ENCODE measurements around the gene RACK1. TPM values are rescaled to one million over a fixed set of nuclear protein-coding genes. Genes with fewer than 3 reads are reported as not detected.

Gene RACK1
- total and polyA plus RNA-seq, 2 of the 13 experiments (the other 11 are each of a cell fraction or from before 2014, with no cell fraction given): 2,514 to 6,141 TPM

- H3K79me2 ChIP-seq (ENCODE audit: insufficient read depth, low read length): no peaks in the 10 kb centered on the region
- peak overlapping the region; percentile 63; the same call in 1 of the 2 replicates for H3K9ac ChIP-seq (ENCODE audit: insufficient read depth, low read depth, low read length)
- DNase-seq (ENCODE audit: low spot score) (no peak), FAIRE-seq (no peak), ATAC-seq (peak; percentile 7; the same call in 1 of the 3 replicates)
- H3K4me2 ChIP-seq (ENCODE audit: low read depth, low read length): peak overlapping the region; percentile 92
- no TSS peak for BruUV-seq (replicated peaks)
- H3K9me3 ChIP-seq (ENCODE audit: low read length): no peaks in the 10 kb centered on the region
- H3K36me3 ChIP-seq (replicated peaks in 1 of 2; ENCODE audit: control insufficient read depth in 1 of 2, insufficient read depth in 2 of 2, low read length in 2 of 2): no peaks in the 10 kb centered on the region
- intact Hi-C loops (cut with micrococcal nuclease; ENCODE audit: unreplicated experiment): loop anchor here (1.0 kb wide), 1 partner anchor 9 kb away; no protein-coding TSS in a partner anchor
- H3K4me1 ChIP-seq (ENCODE audit: insufficient read depth, low read length): peaks cover 42% of the 10 kb centered on the region
- POLR2A ChIA-PET: interaction anchor here (2.2 to 7.2 kb wide), 3 partner anchors 15 to 54 kb away, joined by 13 to 104 read pairs (median 20); partner anchors contain the start of genes RACK1, TRIM41 and TRIM7
- peak overlapping the region; percentile 3 for H2AFZ ChIP-seq (ENCODE audit: low read length)
- H3K27ac ChIP-seq (ENCODE audit: extremely low read length, insufficient read depth, low read length): no peak overlapping the region
- in situ Hi-C loops (cut with HindIII; ENCODE audit: extremely low pct_ligation_motif_present, low pct_unique_long_range_greater_than_20kb): loop anchor here (5.0 kb wide), 1 partner anchor 33 kb away; the partner anchor contains the start of gene TRIM41
- CTCF ChIA-PET (ENCODE audit: low intra/inter-chr PET ratio, low total read pairs): no interaction called here
- H3K4me3 ChIP-seq (replicated peaks in 1 of 3; ENCODE audit: insufficient read depth in 1 of 3, low read depth in 2 of 3, low read length in 3 of 3): peak overlapping the region; percentile 79 to 93 (median 81)
- H4K20me1 ChIP-seq (ENCODE audit: insufficient read depth, low read length): no peaks in the 10 kb centered on the region
- WGBS (ENCODE audit: low lambda C conversion rate): 2% methylated on average over 22 of the region's 41 CpGs
- H3K27me3 ChIP-seq (ENCODE audit: control insufficient read depth in 1 of 2, insufficient read depth in 2 of 2, low read length in 2 of 2): no peaks in the 10 kb centered on the region; a peak in 1 of 5 replicates
- TF ChIP-seq, protein P1, sequence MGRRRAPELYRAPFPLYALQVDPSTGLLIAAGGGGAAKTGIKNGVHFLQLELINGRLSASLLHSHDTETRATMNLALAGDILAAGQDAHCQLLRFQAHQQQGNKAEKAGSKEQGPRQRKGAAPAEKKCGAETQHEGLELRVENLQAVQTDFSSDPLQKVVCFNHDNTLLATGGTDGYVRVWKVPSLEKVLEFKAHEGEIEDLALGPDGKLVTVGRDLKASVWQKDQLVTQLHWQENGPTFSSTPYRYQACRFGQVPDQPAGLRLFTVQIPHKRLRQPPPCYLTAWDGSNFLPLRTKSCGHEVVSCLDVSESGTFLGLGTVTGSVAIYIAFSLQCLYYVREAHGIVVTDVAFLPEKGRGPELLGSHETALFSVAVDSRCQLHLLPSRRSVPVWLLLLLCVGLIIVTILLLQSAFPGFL (CRISPR knock-in tag; IDR thresholded peaks at IDR 0.05): no peak
- TF ChIP-seq ZFP82 (CRISPR knock-in tag; IDR thresholded peaks at IDR 0.05; ENCODE audit: borderline replicate concordance) (0 out of 2 replicates have a peak, but pooled peaks have one; percentile 17), THYN1 (CRISPR knock-in tag; IDR thresholded peaks at IDR 0.05; ENCODE audit: borderline replicate concordance, low read depth) (no peak), ZBTB38 (CRISPR knock-in tag; IDR thresholded peaks at IDR 0.05) (0 out of 2 replicates have a peak, but pooled peaks have one; percentile 3), ZNF652 (CRISPR knock-in tag; IDR thresholded peaks at IDR 0.05; ENCODE audit: borderline replicate concordance, low read depth) (no peak), ZNF709 (CRISPR knock-in tag; IDR thresholded peaks at IDR 0.05) (0 out of 2 replicates have a peak, but pooled peaks have one; percentile 21), BRD4 (CRISPR knock-in tag; IDR thresholded peaks at IDR 0.05) (no peak), NKX3-1 (CRISPR knock-in tag; IDR thresholded peaks at IDR 0.05) (no peak), ZNF770 (CRISPR knock-in tag; IDR thresholded peaks at IDR 0.05) (no peak), ZNF407 (CRISPR knock-in tag; IDR thresholded peaks at IDR 0.05; ENCODE audit: not compliant biosample characterization) (peak; percentile 0), KAT8 (CRISPR knock-in tag; IDR thresholded peaks at IDR 0.05) (no peak), SAP130 (CRISPR knock-in tag; IDR thresholded peaks at IDR 0.05; ENCODE audit: low read depth) (peak; percentile 22; the same call in 1 of the 2 replicates)
These were observed 54.2 kb downstream of the RACK1 start for GRCh38 chr5:181189363-181189961.

All from HepG2 (cell line).